BE2C (cell line): Measurements from ENCODE around the gene CCDC12.

Experiments
- DNase-seq: peaks from one replicate; pipeline ENCODE4 v3.0.0-alpha.2; 2020
- H3K27me3 ChIP-seq: fragments of 250-450 bp; sonication (Bioruptor Pico); 2 replicates; pipeline ENCODE4 v1.5.1; 2020; ENCODE audit warnings: mild to moderate bottlenecking
- H3K36me3 ChIP-seq: fragments of 250-450 bp; sonication (Bioruptor Pico); 2 replicates; pipeline ENCODE4 v1.5.1; 2020; ENCODE audit warnings: mild to moderate bottlenecking
- H3K4me1 ChIP-seq: fragments of 250-450 bp; sonication (Bioruptor Pico); 2 replicates; pipeline ENCODE4 v1.5.1; 2020
- H3K4me3 ChIP-seq: 2 replicates; pipeline ENCODE4 v1.5.1; 2011; ENCODE audit warnings: low read depth, low read length
- H3K9me3 ChIP-seq: fragments of 250-450 bp; sonication (Bioruptor Pico); 2 replicates; pipeline ENCODE4 v1.5.1; 2020
- TF ChIP-seq, protein P1 (sequence below): IDR thresholded peaks from 2 replicates; pipeline ENCODE4 v1.5.1; 2012; ENCODE audit warnings: mild to moderate bottlenecking, low read depth, low read length

Gene CCDC12

DNA sequence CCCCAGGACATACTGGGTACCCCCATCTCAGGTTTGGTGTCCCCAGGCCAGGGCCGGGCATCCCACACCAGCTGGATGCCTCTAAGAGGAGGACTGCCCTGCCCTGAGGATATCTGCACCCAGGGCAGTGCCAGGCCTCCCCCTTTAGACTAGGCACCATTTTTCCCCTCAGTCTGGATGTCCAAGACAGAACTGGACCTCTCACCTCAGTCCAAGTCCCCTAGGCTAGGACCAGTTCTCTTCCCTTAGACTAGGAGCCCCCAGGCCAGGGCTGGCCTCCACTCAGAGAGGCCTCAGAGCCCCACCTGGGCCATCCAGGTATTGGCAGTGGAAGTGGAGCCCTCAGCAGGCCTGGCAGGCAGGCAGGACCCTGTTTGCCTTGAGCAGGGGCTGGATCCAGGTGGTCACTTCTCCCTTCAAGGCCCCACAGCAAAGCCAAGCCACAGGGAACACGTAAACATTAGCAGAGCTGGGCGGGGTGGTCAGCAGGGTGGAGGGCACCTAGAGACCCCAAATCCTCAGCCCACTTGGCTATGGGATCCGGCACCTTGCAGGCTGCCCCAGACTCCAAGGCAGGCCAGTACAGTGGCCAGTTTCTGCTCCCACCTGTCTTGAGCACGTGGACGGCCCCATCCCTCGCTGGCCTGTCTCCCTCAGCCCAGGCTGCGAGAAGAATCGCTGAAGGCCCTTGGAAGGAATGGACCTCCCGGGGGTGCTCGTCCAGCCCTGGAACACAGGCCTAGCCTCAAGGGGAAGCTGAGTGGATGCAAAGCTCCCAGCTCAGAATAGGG is 70.7 kb downstream of the CCDC12 start:
- Histone ChIP-seq H3K9me3 (no peaks in the 10 kb centered on the region), H3K27me3 (no peaks in the 10 kb centered on the region), H3K4me3 (no peak overlapping the region), H3K4me1 (0 out of 2 replicates have a peak, but pooled peaks cover 3% of the 10 kb centered on the region), H3K36me3 (no peaks in the 10 kb centered on the region)
- TF ChIP-seq, protein P1, sequence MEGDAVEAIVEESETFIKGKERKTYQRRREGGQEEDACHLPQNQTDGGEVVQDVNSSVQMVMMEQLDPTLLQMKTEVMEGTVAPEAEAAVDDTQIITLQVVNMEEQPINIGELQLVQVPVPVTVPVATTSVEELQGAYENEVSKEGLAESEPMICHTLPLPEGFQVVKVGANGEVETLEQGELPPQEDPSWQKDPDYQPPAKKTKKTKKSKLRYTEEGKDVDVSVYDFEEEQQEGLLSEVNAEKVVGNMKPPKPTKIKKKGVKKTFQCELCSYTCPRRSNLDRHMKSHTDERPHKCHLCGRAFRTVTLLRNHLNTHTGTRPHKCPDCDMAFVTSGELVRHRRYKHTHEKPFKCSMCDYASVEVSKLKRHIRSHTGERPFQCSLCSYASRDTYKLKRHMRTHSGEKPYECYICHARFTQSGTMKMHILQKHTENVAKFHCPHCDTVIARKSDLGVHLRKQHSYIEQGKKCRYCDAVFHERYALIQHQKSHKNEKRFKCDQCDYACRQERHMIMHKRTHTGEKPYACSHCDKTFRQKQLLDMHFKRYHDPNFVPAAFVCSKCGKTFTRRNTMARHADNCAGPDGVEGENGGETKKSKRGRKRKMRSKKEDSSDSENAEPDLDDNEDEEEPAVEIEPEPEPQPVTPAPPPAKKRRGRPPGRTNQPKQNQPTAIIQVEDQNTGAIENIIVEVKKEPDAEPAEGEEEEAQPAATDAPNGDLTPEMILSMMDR: no peak
- no peak for DNase-seq

DNA sequence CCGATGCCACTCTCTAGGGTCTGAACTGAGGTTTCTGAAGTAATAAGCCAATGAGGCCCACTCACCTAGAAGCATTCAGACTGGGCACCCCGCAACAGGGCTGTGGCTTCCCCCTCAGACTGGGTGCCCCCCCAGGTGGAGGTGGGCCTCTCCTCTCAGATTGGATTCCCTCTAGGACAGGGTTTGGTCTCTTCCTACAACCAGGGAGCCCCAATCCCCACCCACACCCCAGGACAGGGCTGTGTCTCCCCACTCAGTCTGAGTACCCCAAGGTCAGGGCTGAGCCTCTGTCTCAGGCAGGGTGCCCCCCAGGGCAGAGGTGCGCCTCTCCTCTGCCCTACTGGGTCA is 71.4 kb downstream of the CCDC12 start:
- Histone ChIP-seq H3K4me1 (0 out of 2 replicates have a peak, but pooled peaks cover 3% of the 10 kb centered on the region), H3K9me3 (no peaks in the 10 kb centered on the region), H3K36me3 (no peaks in the 10 kb centered on the region), H3K27me3 (no peaks in the 10 kb centered on the region), H3K4me3 (no peak overlapping the region)
- DNase-seq: no peak
- TF ChIP-seq, protein P1: no peak

DNA sequence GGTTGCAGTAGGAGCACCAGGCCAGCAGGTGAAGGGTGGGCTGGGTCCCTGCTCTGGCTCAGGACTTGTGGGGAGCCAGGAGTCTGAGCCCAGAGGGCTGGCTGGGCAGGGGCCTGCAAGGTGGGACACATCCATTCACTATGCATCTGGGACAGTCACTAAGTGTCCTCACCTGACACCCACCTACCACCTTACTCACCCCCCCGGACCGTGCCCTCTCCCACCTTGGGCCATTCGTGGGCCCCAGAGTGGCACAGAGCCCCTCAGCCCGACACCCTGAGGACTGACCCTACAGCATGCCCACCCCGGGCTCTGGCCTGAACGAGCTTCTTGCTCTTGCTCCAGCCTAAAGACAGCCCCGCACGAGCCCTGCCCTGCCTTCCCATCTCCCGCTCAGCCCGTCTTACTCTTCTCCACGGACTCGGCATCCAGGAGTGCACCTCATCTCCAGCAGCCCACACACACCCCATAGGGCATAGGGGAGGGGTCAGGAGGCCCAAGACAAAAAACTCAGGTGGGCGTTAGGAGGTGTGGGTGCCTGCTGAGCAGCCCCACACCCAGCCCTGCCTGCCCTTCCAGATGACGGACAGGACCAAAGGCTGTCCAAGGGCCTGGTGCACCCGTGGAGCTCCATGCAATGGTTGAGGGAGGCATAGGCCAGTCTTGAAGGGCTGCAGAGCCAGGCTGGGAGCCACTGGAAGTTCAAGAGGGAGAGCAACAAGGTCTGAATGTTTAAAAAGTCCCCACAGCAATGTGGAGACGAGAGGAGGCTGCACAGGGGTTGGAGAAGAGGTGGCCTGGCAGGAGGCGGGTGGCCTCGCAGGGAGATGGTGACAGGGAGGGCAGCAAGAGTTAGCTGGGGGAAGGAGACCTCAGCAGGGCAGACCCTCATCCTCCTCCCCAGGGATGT is 72.0 kb downstream of the CCDC12 start:
- TF ChIP-seq, protein P1: no peak
- Histone ChIP-seq H3K4me3 (no peak overlapping the region), H3K36me3 (no peaks in the 10 kb centered on the region), H3K27me3 (no peaks in the 10 kb centered on the region), H3K9me3 (no peaks in the 10 kb centered on the region), H3K4me1 (no peaks in the 10 kb centered on the region)
- no peak for DNase-seq

DNA sequence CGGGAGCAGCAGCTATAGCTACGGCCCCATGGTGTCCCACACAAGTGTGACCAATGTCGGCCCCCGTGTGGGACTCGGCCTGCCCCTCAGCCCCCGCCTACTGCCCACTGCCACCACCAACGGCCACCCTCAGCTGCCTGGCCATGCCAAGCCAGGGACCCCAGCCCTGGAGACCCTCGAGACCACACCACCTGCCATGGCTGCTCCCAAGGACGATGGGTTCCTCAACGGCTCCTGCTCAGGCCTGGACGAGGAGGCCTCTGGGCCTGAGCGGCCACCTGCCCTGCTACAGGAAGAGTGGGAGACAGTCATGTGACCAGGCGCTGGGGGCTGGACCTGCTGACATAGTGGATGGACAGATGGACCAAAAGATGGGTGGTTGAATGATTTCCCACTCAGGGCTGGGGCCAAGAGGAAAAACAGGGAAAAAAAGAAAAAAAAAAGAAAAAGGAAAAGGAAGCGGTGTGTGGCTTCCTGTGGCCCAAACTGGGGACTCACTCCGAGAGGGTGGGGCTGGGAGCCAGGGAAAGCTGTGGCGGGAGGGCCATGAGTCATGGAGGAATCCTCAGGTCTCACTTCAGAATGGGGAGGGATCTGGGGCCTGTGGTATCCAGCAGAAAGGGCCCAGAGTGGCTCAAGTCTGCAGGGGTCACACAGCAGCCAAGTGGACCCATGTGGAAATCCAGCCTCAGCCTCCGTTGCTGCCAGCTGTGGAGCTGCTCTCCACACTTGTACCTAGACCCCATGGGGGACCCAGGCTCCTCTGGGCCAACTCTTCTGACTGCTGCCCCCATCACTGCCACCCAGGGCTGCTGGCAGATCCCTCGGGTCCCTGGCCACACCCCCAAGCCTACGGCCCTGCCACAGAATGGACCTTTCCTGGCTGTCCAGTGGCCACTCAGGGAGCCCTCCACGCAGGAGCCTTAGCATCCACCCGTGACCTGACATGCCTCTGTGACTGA is 72.9 kb downstream of the CCDC12 start:
- no peaks in the 10 kb centered on the region for H3K36me3 ChIP-seq
- DNase-seq: no peak
- TF ChIP-seq, protein P1: no peak

DNA sequence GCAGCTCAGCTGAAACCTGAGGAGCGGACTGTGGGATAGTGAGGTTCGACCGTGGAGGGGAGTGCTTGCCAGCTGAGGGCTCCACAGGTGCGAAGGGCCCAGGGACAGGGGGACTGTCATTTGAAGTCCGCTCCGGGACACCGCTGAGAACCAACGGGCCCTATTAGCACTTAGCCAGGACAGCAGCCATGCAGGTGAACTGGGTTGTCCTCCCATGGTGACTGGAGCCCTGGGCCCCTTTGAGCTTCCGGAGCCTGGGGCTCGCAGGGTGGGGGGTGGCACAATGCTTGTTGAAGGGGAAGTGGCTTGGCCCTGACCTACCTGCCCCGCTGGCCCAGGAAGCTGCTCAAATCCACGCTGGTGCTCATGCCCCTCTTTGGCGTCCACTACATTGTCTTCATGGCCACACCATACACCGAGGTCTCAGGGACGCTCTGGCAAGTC is 74.3 kb downstream of the CCDC12 start:
- no peak overlapping the region for H3K4me3 ChIP-seq
- TF ChIP-seq, protein P1: no peak
- no peaks in the 10 kb centered on the region for H3K4me1 ChIP-seq
- DNase-seq: no peak
- H3K9me3 ChIP-seq: no peaks in the 10 kb centered on the region
- H3K36me3 ChIP-seq: no peaks in the 10 kb centered on the region
- no peaks in the 10 kb centered on the region for H3K27me3 ChIP-seq

More for the DNA sequence above, 72.9 kb downstream of the CCDC12 start:
- no peaks in the 10 kb centered on the region for H3K9me3 ChIP-seq
- H3K27me3 ChIP-seq: no peaks in the 10 kb centered on the region
- H3K4me3 ChIP-seq: no peak overlapping the region
- H3K4me1 ChIP-seq: no peaks in the 10 kb centered on the region
